Loucy (cell line): Measurements from ENCODE around the gene ABHD5.

ENCODE experiments used
- H2AFZ ChIP-seq: fragments of 200-600 bp; sonication (generic); 2 replicates; pipeline ENCODE4 v1.6.0; 2016; ENCODE audit warnings: antibody characterized with exemption, mild to moderate bottlenecking, low read length, moderate library complexity
- H3F3A ChIP-seq: fragments of 200-600 bp; 2 replicates; pipeline ENCODE4 v1.6.0; 2016; ENCODE audit warnings: antibody characterized with exemption, low read depth, mild to moderate bottlenecking
- H3K27me3 ChIP-seq: fragments of 200-600 bp; sonication (generic); 2 replicates; pipeline ENCODE4 v1.6.1; 2014; ENCODE audit warnings: low read length, mild to moderate bottlenecking; ENCODE audit not compliant: insufficient read depth, poor library complexity, severe bottlenecking
- H3K36me3 ChIP-seq: fragments of 200-600 bp; sonication (generic); 2 replicates; pipeline ENCODE4 v1.6.1; 2016; ENCODE audit warnings: low read length; ENCODE audit not compliant: insufficient read depth
- H3K4me1 ChIP-seq: fragments of 200-600 bp; sonication (generic); 2 replicates; pipeline ENCODE4 v1.5.1; 2014; ENCODE audit warnings: low read length, mild to moderate bottlenecking; ENCODE audit not compliant: insufficient read depth, poor library complexity, severe bottlenecking
- H3K4me2 ChIP-seq: fragments of 200-600 bp; sonication (generic); 2 replicates; pipeline ENCODE4 v1.6.0; 2014; ENCODE audit warnings: antibody characterized with exemption, low read length, low read depth, mild to moderate bottlenecking; ENCODE audit not compliant: poor library complexity, severe bottlenecking
- H3K4me3 ChIP-seq: fragments of 200-600 bp; sonication (generic); 2 replicates; pipeline ENCODE4 v1.5.1; 2014; ENCODE audit warnings: low read length, mild to moderate bottlenecking, mixed read lengths; ENCODE audit not compliant: poor library complexity, severe bottlenecking
- H3K79me2 ChIP-seq: fragments of 200-600 bp; sonication (generic); 2 replicates; pipeline ENCODE4 v1.6.1; 2014; ENCODE audit warnings: low read length; ENCODE audit not compliant: insufficient read depth
- H3K9ac ChIP-seq: fragments of 200-600 bp; sonication (generic); 2 replicates; pipeline ENCODE4 v1.6.0; 2014; ENCODE audit warnings: mild to moderate bottlenecking, low read depth, low read length, moderate library complexity; ENCODE audit not compliant: poor library complexity, severe bottlenecking
- H3K9me2 ChIP-seq: fragments of 200-600 bp; sonication (generic); replicated peaks from 2 replicates; pipeline ENCODE4 v1.6.1; 2016; ENCODE audit warnings: low read depth, low read length, mixed read lengths
- H3K9me3 ChIP-seq: fragments of 200-600 bp; sonication (generic); 2 replicates; pipeline ENCODE4 v1.6.1; 2014; ENCODE audit warnings: mild to moderate bottlenecking, antibody characterized with exemption, low read length, low read depth; ENCODE audit not compliant: insufficient read depth
- H4K20me1 ChIP-seq: fragments of 200-600 bp; sonication (generic); 2 replicates; pipeline ENCODE4 v1.6.0; 2014; ENCODE audit warnings: antibody characterized with exemption, low read length, mild to moderate bottlenecking; ENCODE audit not compliant: insufficient read depth, poor library complexity, severe bottlenecking
- EZH2phosphoT487 ChIP-seq: fragments of 200-600 bp; IDR thresholded peaks from 2 replicates; pipeline ENCODE4 v1.6.1; 2018; ENCODE audit warnings: antibody characterized with exemption, mild to moderate bottlenecking, moderate library complexity, borderline replicate concordance
- TF ChIP-seq, protein P1 (sequence below): fragments of 200-600 bp; sonication (generic); conservative IDR thresholded peaks from 2 replicates; pipeline ENCODE4 v1.5.1; 2014; ENCODE audit warnings: mild to moderate bottlenecking, antibody characterized with exemption, low read length

Gene ABHD5

GRCh38 chr3:43647331-43648166, 43.2 kb upstream of the ABHD5 start:
- TF ChIP-seq, protein P1, sequence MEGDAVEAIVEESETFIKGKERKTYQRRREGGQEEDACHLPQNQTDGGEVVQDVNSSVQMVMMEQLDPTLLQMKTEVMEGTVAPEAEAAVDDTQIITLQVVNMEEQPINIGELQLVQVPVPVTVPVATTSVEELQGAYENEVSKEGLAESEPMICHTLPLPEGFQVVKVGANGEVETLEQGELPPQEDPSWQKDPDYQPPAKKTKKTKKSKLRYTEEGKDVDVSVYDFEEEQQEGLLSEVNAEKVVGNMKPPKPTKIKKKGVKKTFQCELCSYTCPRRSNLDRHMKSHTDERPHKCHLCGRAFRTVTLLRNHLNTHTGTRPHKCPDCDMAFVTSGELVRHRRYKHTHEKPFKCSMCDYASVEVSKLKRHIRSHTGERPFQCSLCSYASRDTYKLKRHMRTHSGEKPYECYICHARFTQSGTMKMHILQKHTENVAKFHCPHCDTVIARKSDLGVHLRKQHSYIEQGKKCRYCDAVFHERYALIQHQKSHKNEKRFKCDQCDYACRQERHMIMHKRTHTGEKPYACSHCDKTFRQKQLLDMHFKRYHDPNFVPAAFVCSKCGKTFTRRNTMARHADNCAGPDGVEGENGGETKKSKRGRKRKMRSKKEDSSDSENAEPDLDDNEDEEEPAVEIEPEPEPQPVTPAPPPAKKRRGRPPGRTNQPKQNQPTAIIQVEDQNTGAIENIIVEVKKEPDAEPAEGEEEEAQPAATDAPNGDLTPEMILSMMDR = no peak
- TF ChIP-seq EZH2phosphoT487 = no peak
- no peaks in the 10 kb centered on the region for H3K27me3 ChIP-seq
- H3K9me3 ChIP-seq = no peaks in the 10 kb centered on the region
- no peak overlapping the region for H3K9ac ChIP-seq
- H2AFZ ChIP-seq = no peak overlapping the region
- no peak overlapping the region for H3K4me3 ChIP-seq
- no peaks in the 10 kb centered on the region for H3K79me2 ChIP-seq
- H3F3A ChIP-seq = no peaks in the 10 kb centered on the region
- H4K20me1 ChIP-seq = no peaks in the 10 kb centered on the region
- no peaks in the 10 kb centered on the region for H3K36me3 ChIP-seq
- no peaks in the 10 kb centered on the region for H3K4me1 ChIP-seq
- H3K9me2 ChIP-seq = no peaks in the 10 kb centered on the region
- H3K4me2 ChIP-seq = no peak overlapping the region

DNA sequence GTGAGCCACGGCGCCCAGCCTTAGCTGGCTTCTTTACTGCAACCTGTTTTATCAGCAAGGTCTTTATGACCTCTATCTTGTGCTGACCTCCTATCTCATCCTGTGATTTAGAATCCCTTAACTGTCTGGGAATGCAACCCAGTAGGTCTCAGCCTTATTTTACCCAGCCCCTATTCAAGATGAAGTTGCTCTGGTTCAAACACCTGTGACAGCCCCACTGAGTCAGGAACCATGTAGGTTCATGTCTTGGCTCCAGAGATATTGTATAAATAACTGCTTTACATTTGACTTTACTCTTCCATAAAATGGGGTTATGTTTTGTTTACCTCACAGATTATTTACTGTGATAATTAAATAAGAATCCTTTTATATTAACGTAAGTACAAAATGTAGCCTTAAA, 41.8 kb upstream of the ABHD5 start:
- H3K36me3 ChIP-seq = no peaks in the 10 kb centered on the region
- no peaks in the 10 kb centered on the region for H3K9me3 ChIP-seq
- TF ChIP-seq, protein P1 = no peak
- no peak for TF ChIP-seq EZH2phosphoT487
- no peak overlapping the region for H3K4me2 ChIP-seq
- H2AFZ ChIP-seq = no peak overlapping the region
- no peaks in the 10 kb centered on the region for H3F3A ChIP-seq
- H3K9me2 ChIP-seq = no peaks in the 10 kb centered on the region
- no peak overlapping the region for H3K4me3 ChIP-seq
- no peaks in the 10 kb centered on the region for H3K27me3 ChIP-seq
- no peaks in the 10 kb centered on the region for H4K20me1 ChIP-seq
- H3K4me1 ChIP-seq = no peaks in the 10 kb centered on the region
- H3K9ac ChIP-seq = no peak overlapping the region
- no peaks in the 10 kb centered on the region for H3K79me2 ChIP-seq

- TF ChIP-seq, protein P1 = no peak
- TF ChIP-seq EZH2phosphoT487 = no peak
- H3K9me3 ChIP-seq = no peaks in the 10 kb centered on the region
- H2AFZ ChIP-seq = no peak overlapping the region; the same call in 1 of the 2 replicates
- H3K9me2 ChIP-seq = no peaks in the 10 kb centered on the region
- no peaks in the 10 kb centered on the region for H3K27me3 ChIP-seq
- no peaks in the 10 kb centered on the region for H3K36me3 ChIP-seq
- no peak overlapping the region for H3K4me3 ChIP-seq
- H4K20me1 ChIP-seq = no peaks in the 10 kb centered on the region
- H3F3A ChIP-seq = no peaks in the 10 kb centered on the region
- H3K4me1 ChIP-seq = no peaks in the 10 kb centered on the region
- no peak overlapping the region for H3K9ac ChIP-seq
- H3K4me2 ChIP-seq = peak overlapping the region; percentile 28
- H3K79me2 ChIP-seq = no peaks in the 10 kb centered on the region
Observed at GRCh38 chr3:43649365-43649968, 41.3 kb upstream of the ABHD5 start.
